ENCODE results near the gene MBLAC1.

Gene MBLAC1

GRCh38 chr7:100095704-100096103 is 31.1 kb upstream of the MBLAC1 start:
- in situ Hi-C loops (cut with MboI; ENCODE audit: low sequenced_read_pairs): no loop called here

DNA sequence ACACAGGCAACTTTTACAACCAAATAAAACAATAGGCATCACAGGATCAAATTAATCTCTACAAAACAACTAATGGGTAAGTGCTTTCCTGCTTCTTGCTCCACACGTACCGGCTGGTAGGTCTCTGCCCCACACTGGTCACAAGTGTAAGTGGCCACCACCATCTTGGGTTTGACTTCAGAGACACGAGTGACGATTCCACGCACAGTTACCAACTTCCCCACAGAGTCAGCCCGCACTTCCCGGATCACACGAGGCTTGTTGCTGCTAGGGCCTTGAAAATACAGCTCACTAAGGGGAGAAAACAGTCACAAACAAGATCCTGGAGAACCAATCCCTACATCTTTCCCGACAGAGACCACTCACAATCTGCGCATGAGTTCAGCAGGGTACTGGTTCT is 27.9 kb upstream of the MBLAC1 start:
- in situ Hi-C loops (cut with MboI; ENCODE audit: low sequenced_read_pairs): no loop called here

GRCh38 chr7:100099452-100099851 is 27.3 kb upstream of the MBLAC1 start:
- in situ Hi-C loops (cut with MboI; ENCODE audit: low sequenced_read_pairs): no loop called here

DNA sequence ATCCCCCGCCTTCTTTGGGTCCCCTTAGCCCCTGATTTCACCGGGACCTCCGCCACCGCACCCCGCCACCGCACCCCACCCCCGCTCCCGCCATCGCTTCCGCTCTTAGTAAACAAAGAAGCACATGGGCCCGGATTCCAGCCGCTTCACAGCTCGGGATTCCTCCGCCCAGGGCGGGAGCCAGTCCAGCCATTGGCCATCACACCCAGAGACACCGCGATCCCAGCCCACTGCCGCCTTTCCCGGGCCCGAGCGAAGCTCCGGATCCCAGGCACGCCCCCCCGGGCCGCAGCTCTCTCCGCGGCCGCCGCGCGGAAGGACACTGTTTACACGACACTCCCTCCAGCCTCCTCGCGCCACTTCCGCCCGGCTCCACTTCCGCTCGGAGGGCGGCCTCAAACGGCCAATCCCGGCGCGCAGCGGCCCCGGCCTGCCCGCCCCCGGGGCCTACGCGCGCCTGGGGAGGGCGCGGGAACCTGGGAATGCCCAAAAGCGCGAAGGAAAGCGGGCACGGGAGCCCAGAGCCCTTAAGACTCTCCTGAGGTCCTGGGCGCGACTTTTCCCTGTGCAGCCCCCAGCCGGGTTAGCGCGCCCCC is 26.2 kb upstream of the MBLAC1 start:
- in situ Hi-C loops (cut with MboI; ENCODE audit: low sequenced_read_pairs): no loop called here

- in situ Hi-C loops (cut with MboI; ENCODE audit: low sequenced_read_pairs): no loop called here
Measured at GRCh38 chr7:100101016-100101862, 25.5 kb upstream of the MBLAC1 start, which contains the start of the genes AP4M1 and MCM7. TSS of gene AP4M1 (plus strand) at chr7:100101643. CDS start at chr7:100101715, 72 bp downstream. TSS of gene MCM7 (minus strand) at chr7:100101397. CDS start at chr7:100101294, 103 bp downstream.

DNA sequence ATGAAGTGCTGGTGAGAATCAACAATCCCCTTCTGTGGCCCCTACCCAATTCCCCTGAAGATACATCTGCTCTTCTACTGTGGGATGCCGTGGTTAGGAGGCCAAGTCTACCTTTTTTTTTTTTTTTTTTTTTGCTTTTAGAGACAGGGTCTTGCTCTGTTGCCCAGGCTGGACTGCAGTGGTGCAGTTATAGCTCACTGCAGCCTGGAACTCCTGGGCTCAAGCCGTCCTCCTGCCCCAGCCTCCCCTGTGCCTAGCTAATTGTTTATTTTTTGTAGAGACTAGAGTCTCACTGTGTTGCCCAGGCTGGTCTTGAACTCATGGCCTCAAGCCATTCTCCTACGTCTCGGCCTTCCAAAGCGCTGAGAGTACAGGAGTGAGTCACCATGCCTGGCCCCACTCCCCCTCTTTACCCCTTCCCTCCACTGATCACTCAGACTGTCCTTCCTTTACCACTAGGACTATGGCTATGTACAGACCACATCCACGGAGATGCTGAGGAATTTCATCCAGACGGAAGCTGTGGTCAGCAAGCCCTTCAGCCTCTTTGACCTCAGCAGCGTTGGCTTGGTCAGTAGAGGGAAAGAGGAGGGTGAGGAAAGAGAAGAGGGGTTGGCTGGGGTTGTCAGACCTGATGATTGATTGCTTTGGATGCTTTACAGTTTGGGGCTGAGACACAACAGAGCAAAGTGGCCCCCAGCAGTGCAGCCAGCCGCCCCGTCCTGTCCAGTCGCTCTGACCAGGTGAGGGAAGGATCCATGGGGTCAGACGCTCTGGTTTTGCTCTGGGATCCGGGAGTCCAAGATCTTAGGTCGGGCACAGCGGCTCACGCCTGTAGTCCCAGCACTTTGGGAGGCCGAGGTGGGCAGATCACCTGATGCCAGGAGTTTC is 23.6 kb upstream of the MBLAC1 start:
- in situ Hi-C loops (cut with MboI; ENCODE audit: low sequenced_read_pairs): no loop called here

- in situ Hi-C loops (cut with MboI; ENCODE audit: low sequenced_read_pairs): no loop called here
Measured at GRCh38 chr7:100105534-100105933, 21.2 kb upstream of the MBLAC1 start.

DNA sequence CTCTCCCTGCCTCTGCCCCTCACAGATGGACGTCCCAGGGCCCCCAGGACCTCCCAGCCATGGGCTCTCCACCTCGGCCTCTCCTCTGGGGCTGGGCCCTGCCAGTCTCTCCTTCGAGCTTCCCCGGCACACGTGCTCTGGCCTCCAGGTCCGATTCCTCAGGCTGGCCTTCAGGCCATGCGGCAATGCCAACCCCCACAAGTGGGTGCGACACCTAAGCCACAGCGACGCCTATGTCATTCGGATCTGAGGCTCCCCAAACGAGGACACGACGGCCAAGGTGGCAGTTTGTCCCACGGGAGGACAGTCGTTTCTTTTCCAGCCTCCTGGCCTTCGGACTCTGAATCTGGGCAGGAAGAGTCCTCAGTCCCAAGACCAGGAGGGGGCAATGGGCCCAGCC is 20.1 kb upstream of the MBLAC1 start:
- in situ Hi-C loops (cut with MboI; ENCODE audit: low sequenced_read_pairs): no loop called here

- in situ Hi-C loops (cut with MboI; ENCODE audit: low sequenced_read_pairs): no loop called here
Measured at GRCh38 chr7:100107125-100107737, 19.5 kb upstream of the MBLAC1 start.

GRCh38 chr7:100107890-100108289 is 18.9 kb upstream of the MBLAC1 start:
- in situ Hi-C loops (cut with MboI; ENCODE audit: low sequenced_read_pairs): no loop called here

DNA sequence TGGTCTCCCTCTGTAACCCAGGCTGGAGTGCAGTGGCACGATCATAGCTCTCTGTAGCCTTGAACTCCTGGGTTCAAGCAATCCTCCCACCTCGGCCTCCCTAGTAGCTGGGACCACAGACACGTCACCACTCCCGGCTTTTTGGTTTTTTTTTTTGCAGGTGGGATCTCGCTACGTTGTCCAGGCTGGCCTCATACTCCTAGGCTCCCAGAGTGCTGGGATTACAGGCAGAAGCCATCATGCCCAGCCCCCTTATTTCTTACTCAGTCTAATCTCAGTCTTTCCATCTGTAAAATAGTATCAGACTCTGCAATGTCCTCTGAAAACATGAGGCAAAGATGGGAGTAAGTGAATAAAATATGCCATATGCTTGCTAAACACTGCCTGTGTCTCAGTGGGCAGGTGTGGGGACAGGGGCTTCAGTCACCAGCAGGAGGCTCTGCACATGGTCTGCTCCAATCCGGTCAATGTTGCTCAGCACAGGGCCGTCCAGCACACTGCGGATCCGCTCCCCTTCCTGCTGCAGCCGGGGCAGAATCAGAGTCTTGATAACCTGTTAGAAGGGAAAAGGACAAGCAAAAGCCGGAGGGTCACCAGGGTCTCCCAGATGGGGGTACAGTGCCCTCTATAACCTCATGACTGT is 17.1 kb upstream of the MBLAC1 start:
- in situ Hi-C loops (cut with MboI; ENCODE audit: low sequenced_read_pairs): no loop called here

DNA sequence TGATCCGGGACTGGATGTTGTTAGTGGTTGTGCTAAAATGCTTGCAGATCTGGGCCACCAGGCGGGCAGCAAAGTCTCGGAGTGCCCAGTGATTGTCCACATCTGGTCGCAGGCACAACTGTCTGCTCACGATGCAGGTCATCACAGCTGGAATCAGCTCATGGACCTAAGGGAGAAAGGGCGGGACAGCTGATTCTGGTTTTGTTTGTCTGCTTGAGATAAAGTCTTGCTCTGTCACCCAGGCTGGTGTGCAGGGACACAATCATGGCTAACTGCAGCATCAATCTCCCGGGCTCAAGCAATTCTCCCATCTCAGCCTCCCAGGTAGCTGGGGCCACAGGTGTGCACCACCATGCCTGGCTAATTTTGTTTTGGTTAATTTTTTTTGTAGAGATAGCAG is 15.6 kb upstream of the MBLAC1 start:
- in situ Hi-C loops (cut with MboI; ENCODE audit: low sequenced_read_pairs): no loop called here

- in situ Hi-C loops (cut with MboI; ENCODE audit: low sequenced_read_pairs): no loop called here
Measured at GRCh38 chr7:100111914-100112313, 14.9 kb upstream of the MBLAC1 start.

GRCh38 chr7:100115026-100115425 is 11.7 kb upstream of the MBLAC1 start:
- in situ Hi-C loops (cut with MboI; ENCODE audit: low sequenced_read_pairs): no loop called here

GRCh38 chr7:100118388-100119071 is 8.2 kb upstream of the MBLAC1 start:
- in situ Hi-C loops (cut with MboI; ENCODE audit: low sequenced_read_pairs): no loop called here

GRCh38 chr7:100119072-100119969 is 7.4 kb upstream of the MBLAC1 start, which contains the start of the genes CNPY4 and TAF6:
TSS of gene CNPY4 (plus strand) at chr7:100119634. CDS start at chr7:100119745, 111 bp downstream.
TSS of gene TAF6 (minus strand) at chr7:100119358. CDS start at chr7:100114209, 5,149 bp downstream.
- in situ Hi-C loops (cut with MboI; ENCODE audit: low sequenced_read_pairs): no loop called here

DNA sequence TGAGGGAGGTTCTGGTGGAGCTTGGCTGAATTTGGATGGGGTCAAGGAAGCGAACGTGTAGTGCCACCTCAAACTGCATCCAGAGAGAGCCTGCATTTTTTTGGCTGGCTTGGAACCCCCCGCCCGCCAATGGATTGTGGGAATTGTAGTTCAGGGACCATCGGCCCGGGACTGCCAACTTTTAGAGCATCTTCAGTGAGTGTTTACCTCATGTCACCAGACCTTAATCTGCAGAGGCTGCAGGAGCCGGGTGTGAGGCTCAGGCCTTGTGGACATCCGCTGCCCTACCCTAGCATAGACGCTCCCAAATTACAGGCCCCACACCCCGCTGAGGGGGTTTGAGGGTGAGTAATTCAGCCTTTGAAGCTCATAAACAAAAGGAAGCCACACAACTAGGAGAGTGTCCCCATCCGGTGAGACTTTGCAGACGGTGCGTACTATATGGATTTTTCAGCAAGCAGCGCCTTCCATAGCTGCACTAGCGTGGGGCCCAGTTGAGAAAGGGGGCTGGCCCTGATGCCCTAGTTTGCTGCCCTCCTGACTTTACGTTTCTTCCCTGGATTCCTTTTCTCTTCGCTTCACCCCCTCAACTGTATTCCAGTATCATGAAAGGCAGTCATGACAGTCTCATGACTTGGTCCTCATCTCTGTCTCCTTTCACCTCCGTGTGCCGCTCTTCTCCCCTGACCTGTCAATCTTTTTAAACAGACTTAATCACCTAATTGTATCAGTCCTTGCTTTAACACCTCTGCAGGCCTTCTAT is 6.6 kb upstream of the MBLAC1 start:
- in situ Hi-C loops (cut with MboI; ENCODE audit: low sequenced_read_pairs): no loop called here

DNA sequence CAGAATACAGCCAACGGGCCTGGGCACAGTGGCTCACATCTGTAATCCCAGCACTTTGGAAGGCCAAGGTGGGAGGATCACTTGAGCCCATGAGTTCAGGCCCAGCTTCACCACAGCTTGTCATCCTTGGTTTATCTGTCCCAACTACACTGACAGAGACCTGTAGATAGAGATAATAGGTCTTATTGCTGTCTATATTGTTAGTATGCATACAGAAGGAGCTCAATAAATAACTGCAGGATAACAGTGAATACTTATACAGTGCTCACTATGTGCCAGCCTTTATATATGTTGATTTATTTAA is 6.1 kb upstream of the MBLAC1 start:
- in situ Hi-C loops (cut with MboI; ENCODE audit: low sequenced_read_pairs): no loop called here

All from hTERT RPE-1 (cell line).